ENCODE data around the gene KCTD21.

The KCTD21 gene

DNA sequence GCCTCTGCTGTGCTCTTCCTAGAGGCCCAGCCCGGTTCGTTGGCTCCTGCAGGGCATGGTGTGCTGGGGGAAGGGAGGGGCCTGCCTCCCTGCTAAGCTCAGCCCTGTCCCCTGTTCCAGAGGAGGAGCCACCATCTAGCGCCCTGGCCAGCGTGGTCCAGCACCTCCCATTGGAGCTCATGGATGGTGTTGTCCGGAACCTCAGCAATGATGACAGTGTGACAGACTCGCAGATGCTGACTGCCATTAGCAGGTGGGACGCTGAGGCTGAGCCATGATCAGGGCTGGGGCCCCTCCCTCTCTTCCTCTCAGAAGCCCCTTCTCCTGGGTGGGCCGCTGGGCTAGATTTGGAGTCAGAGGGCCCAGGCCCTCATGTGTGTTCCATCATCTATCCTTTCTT lies 9.4 kb upstream of the KCTD21 start:
- no peak for TF ChIP-seq POLR2AphosphoS5 (IDR thresholded peaks at IDR 0.05; ENCODE audit: low read depth)
- TF ChIP-seq, protein P1, sequence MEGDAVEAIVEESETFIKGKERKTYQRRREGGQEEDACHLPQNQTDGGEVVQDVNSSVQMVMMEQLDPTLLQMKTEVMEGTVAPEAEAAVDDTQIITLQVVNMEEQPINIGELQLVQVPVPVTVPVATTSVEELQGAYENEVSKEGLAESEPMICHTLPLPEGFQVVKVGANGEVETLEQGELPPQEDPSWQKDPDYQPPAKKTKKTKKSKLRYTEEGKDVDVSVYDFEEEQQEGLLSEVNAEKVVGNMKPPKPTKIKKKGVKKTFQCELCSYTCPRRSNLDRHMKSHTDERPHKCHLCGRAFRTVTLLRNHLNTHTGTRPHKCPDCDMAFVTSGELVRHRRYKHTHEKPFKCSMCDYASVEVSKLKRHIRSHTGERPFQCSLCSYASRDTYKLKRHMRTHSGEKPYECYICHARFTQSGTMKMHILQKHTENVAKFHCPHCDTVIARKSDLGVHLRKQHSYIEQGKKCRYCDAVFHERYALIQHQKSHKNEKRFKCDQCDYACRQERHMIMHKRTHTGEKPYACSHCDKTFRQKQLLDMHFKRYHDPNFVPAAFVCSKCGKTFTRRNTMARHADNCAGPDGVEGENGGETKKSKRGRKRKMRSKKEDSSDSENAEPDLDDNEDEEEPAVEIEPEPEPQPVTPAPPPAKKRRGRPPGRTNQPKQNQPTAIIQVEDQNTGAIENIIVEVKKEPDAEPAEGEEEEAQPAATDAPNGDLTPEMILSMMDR (IDR thresholded peaks at IDR 0.05; ENCODE audit: insufficient read depth, low read length): no peak
- no peak for TF ChIP-seq GABPA (IDR thresholded peaks at IDR 0.05; ENCODE audit: low read depth)
- TF ChIP-seq SPI1 (IDR thresholded peaks at IDR 0.05; ENCODE audit: borderline replicate concordance, low read depth): no peak
- TF ChIP-seq, protein P2, sequence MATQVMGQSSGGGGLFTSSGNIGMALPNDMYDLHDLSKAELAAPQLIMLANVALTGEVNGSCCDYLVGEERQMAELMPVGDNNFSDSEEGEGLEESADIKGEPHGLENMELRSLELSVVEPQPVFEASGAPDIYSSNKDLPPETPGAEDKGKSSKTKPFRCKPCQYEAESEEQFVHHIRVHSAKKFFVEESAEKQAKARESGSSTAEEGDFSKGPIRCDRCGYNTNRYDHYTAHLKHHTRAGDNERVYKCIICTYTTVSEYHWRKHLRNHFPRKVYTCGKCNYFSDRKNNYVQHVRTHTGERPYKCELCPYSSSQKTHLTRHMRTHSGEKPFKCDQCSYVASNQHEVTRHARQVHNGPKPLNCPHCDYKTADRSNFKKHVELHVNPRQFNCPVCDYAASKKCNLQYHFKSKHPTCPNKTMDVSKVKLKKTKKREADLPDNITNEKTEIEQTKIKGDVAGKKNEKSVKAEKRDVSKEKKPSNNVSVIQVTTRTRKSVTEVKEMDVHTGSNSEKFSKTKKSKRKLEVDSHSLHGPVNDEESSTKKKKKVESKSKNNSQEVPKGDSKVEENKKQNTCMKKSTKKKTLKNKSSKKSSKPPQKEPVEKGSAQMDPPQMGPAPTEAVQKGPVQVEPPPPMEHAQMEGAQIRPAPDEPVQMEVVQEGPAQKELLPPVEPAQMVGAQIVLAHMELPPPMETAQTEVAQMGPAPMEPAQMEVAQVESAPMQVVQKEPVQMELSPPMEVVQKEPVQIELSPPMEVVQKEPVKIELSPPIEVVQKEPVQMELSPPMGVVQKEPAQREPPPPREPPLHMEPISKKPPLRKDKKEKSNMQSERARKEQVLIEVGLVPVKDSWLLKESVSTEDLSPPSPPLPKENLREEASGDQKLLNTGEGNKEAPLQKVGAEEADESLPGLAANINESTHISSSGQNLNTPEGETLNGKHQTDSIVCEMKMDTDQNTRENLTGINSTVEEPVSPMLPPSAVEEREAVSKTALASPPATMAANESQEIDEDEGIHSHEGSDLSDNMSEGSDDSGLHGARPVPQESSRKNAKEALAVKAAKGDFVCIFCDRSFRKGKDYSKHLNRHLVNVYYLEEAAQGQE (IDR thresholded peaks at IDR 0.05; ENCODE audit: insufficient replicate concordance, low read depth): no peak
- no peaks in the 10 kb centered on the region for H3K27me3 ChIP-seq (ENCODE audit: insufficient read depth, poor library complexity, severe bottlenecking)
- no peak for DNase-seq (ENCODE audit: low read depth in 1 of 2, low spot score in 1 of 2)
- H3K4me3 ChIP-seq (replicated peaks; ENCODE audit: insufficient read depth, low read length): no peak overlapping the region
- H3K27ac ChIP-seq (replicated peaks): no peak overlapping the region

DNA sequence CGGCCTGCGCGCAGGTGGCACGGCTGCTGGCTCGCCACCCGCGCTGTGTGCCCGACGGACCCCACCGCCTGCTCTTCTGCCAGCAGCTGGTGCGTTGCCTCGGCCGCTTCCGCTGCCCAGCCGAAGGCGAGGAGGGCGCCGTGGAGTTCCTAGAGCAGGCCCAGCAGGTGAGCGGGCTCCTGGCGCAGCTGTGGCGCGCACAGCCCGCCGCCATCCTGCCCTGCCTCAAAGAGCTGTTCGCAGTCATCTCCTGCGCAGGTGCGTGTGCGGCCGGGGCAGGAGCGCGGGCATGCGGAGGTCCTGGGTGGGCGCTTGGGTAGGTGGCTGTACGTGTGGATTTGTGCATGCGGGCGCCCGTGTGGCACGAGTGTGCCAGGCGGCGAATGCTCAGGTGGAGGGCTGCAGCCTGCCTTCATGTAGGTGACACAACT lies 8.2 kb upstream of the KCTD21 start:
- Histone ChIP-seq H3K4me3 (replicated peaks; ENCODE audit: insufficient read depth, low read length) (no peak overlapping the region), H3K27me3 (ENCODE audit: insufficient read depth, poor library complexity, severe bottlenecking) (no peaks in the 10 kb centered on the region), H3K27ac (replicated peaks) (no peak overlapping the region)
- no peak for DNase-seq (ENCODE audit: low read depth in 1 of 2, low spot score in 1 of 2)
- no peak for TF ChIP-seq GABPA (IDR thresholded peaks at IDR 0.05; ENCODE audit: low read depth)
- TF ChIP-seq SPI1 (IDR thresholded peaks at IDR 0.05; ENCODE audit: borderline replicate concordance, low read depth): no peak
- TF ChIP-seq, protein P2 (IDR thresholded peaks at IDR 0.05; ENCODE audit: insufficient replicate concordance, low read depth): no peak
- TF ChIP-seq, protein P1 (IDR thresholded peaks at IDR 0.05; ENCODE audit: insufficient read depth, low read length): no peak
- no peak for TF ChIP-seq POLR2AphosphoS5 (IDR thresholded peaks at IDR 0.05; ENCODE audit: low read depth)

GRCh38 chr11:78195917-78196560 lies 7.6 kb upstream of the KCTD21 start:
- DNase-seq (ENCODE audit: low read depth in 1 of 2, low spot score in 1 of 2): no peak
- H3K4me3 ChIP-seq (replicated peaks; ENCODE audit: insufficient read depth, low read length): no peak overlapping the region
- H3K27ac ChIP-seq (replicated peaks): no peak overlapping the region
- no peaks in the 10 kb centered on the region for H3K27me3 ChIP-seq (ENCODE audit: insufficient read depth, poor library complexity, severe bottlenecking)
- TF ChIP-seq GABPA (IDR thresholded peaks at IDR 0.05; ENCODE audit: low read depth): no peak
- TF ChIP-seq, protein P2 (IDR thresholded peaks at IDR 0.05; ENCODE audit: insufficient replicate concordance, low read depth): no peak
